IMR-90 (cell line): Measurements from ENCODE around the gene SLC22A25. TPM values are rescaled to one million over a fixed set of nuclear protein-coding genes. Genes with fewer than 3 reads are reported as not detected.

Experiments used
- ATAC-seq: fragments of 200-7000 bp; cut with Tn5 transposase; 2 replicates; pipeline ENCODE4 v1.9.1; 2020; ENCODE audit warnings: low read depth, mild to moderate bottlenecking, moderate library complexity
- BruUV-seq: library from RNA; stranded (reverse); fragments of 400-500 nt; replicated peaks from 2 replicates; lab custom pipeline; 2021; lab: Mats Ljungman, UMichigan
- CTCF ChIA-PET: fragments of 300-600 bp; formaldehyde crosslinking; extraction: SDS; loops from one replicate; lab custom pipeline; 2021; ENCODE audit warnings: antibody characterized with exemption; lab: Yijun Ruan, JAX
- POLR2A ChIA-PET: fragments of 300-600 bp; sonication (Branson Sonifier 250); formaldehyde crosslinking; loops from one replicate; lab custom pipeline; 2022; ENCODE audit warnings: antibody characterized with exemption; ENCODE audit not compliant: unreplicated experiment; lab: Charles Lee
- DNase-seq: peaks from one replicate; pipeline ENCODE4 v3.0.0; 2013
- H2AFZ ChIP-seq: replicated peaks from 2 replicates; pipeline ENCODE3; 2013; ENCODE audit warnings: low read length, mild to moderate bottlenecking; ENCODE audit not compliant: poor library complexity
- H2AK5ac ChIP-seq: 2 replicates; pipeline ENCODE4 v1.6.1; 2013; ENCODE audit warnings: low read depth, low read length, inconsistent platforms
- H2AK9ac ChIP-seq: replicated peaks from 2 replicates; pipeline ENCODE3; 2013; ENCODE audit warnings: mild to moderate bottlenecking, low read depth, low read length, moderate library complexity; ENCODE audit not compliant: poor library complexity
- H2BK120ac ChIP-seq: 2 replicates; pipeline ENCODE4 v1.6.1; 2013; ENCODE audit warnings: low read depth, low read length, inconsistent platforms
- H2BK15ac ChIP-seq: 3 replicates; pipeline ENCODE4 v1.6.1; 2013; ENCODE audit warnings: low read depth, low read length, inconsistent platforms
- H2BK20ac ChIP-seq: 2 replicates; pipeline ENCODE4 v1.6.1; 2013; ENCODE audit warnings: low read depth, mild to moderate bottlenecking, inconsistent platforms, low read length, moderate library complexity
- H2BK5ac ChIP-seq: 2 replicates; pipeline ENCODE4 v1.6.1; 2013; ENCODE audit warnings: mild to moderate bottlenecking, low read depth, low read length, inconsistent platforms; ENCODE audit not compliant: poor library complexity, severe bottlenecking
- H3K14ac ChIP-seq: replicated peaks from 2 replicates; pipeline ENCODE4 v1.6.1; 2013; ENCODE audit warnings: low read depth, low read length, inconsistent platforms
- H3K18ac ChIP-seq: 2 replicates; pipeline ENCODE4 v1.6.1; 2013; ENCODE audit warnings: low read depth, low read length, control low read depth
- H3K23ac ChIP-seq: 2 replicates; pipeline ENCODE4 v1.6.1; 2013; ENCODE audit warnings: low read depth, low read length, inconsistent platforms
- H3K27ac ChIP-seq: 2 replicates; pipeline ENCODE4 v1.5.1; 2013; ENCODE audit warnings: mild to moderate bottlenecking, control low read depth, low read length; ENCODE audit not compliant: insufficient read depth
- H3K27me3 ChIP-seq: 2 replicates; pipeline ENCODE4 v1.6.1; 2013; ENCODE audit warnings: low read length; ENCODE audit not compliant: control insufficient read depth, insufficient read depth
- H3K36me3 ChIP-seq: 2 replicates; pipeline ENCODE4 v1.6.1; 2013; ENCODE audit warnings: low read length, mixed read lengths; ENCODE audit not compliant: control insufficient read depth, insufficient read depth
- H3K4ac ChIP-seq: 2 replicates; pipeline ENCODE4 v1.6.1; 2013; ENCODE audit warnings: low read depth, low read length, inconsistent platforms
- H3K4me1 ChIP-seq: 2 replicates; pipeline ENCODE4 v1.6.1; 2013; ENCODE audit warnings: low read length, mixed read lengths; ENCODE audit not compliant: control insufficient read depth, insufficient read depth
- H3K4me2 ChIP-seq: 2 replicates; pipeline ENCODE4 v1.6.1; 2013; ENCODE audit warnings: low read depth, mild to moderate bottlenecking, control low read depth, low read length, moderate library complexity
- H3K4me3 ChIP-seq: 2 replicates; pipeline ENCODE4 v1.5.1; 2013; ENCODE audit warnings: low read depth, mild to moderate bottlenecking, control low read depth, low read length, moderate library complexity; ENCODE audit not compliant: insufficient read depth
- H3K56ac ChIP-seq: 2 replicates; pipeline ENCODE4 v1.6.1; 2013; ENCODE audit warnings: low read length, inconsistent platforms; ENCODE audit not compliant: insufficient read depth; ENCODE audit errors: extremely low read depth
- H3K79me1 ChIP-seq, 2 experiments: 2 replicates each; pipeline ENCODE4 v1.6.1; 2013; ENCODE audit warnings: low read length in 2 of 2, inconsistent platforms in 1 of 2, low read depth in 1 of 2
- H3K9ac ChIP-seq: 2 replicates; pipeline ENCODE4 v1.6.1; 2013; ENCODE audit warnings: low read depth, low read length, control low read depth
- H3K9me1 ChIP-seq: 2 replicates; pipeline ENCODE4 v1.6.1; 2013; ENCODE audit warnings: low read length, inconsistent platforms; ENCODE audit not compliant: insufficient read depth
- H3K9me3 ChIP-seq: 2 replicates; pipeline ENCODE4 v1.6.1; 2013; ENCODE audit warnings: low read length; ENCODE audit not compliant: control insufficient read depth, insufficient read depth
- H4K20me1 ChIP-seq: 2 replicates; pipeline ENCODE4 v1.6.1; 2013; ENCODE audit warnings: low read length, inconsistent platforms; ENCODE audit not compliant: insufficient read depth
- H4K5ac ChIP-seq: 2 replicates; pipeline ENCODE4 v1.6.1; 2013; ENCODE audit warnings: mild to moderate bottlenecking, low read depth, low read length, control low read depth
- H4K8ac ChIP-seq, 2 experiments: 2 replicates each; pipeline ENCODE4 v1.6.1; 2013; ENCODE audit warnings: low read depth in 2 of 2, low read length in 2 of 2, control low read depth in 1 of 2, inconsistent platforms in 1 of 2
- H4K91ac ChIP-seq: 2 replicates; pipeline ENCODE4 v1.6.1; 2013; ENCODE audit warnings: low read depth, low read length, inconsistent platforms; ENCODE audit not compliant: insufficient read depth
- CEBPB ChIP-seq: IDR thresholded peaks from 2 replicates; pipeline ENCODE4 v1.6.1; 2012; ENCODE audit warnings: low read depth, low read length, improper control_type of control experiment
- CHD1 ChIP-seq: IDR thresholded peaks from 2 replicates; pipeline ENCODE4 v1.6.1; 2012; ENCODE audit warnings: low read depth, low read length, improper control_type of control experiment
- MAFK ChIP-seq: IDR thresholded peaks from 2 replicates; pipeline ENCODE4 v1.6.1; 2012; ENCODE audit warnings: low read depth, low read length, improper control_type of control experiment
- MAZ ChIP-seq: IDR thresholded peaks from 2 replicates; pipeline ENCODE4 v1.6.1; 2012; ENCODE audit warnings: low read depth, mild to moderate bottlenecking, low read length, improper control_type of control experiment, moderate library complexity, borderline replicate concordance
- NFE2L2 ChIP-seq: fragments of 150-350 bp; IDR thresholded peaks from 2 replicates; pipeline ENCODE4 v1.6.1; 2016; ENCODE audit warnings: low read depth, mild to moderate bottlenecking, low read length
- RAD21 ChIP-seq: IDR thresholded peaks from 2 replicates; pipeline ENCODE4 v1.6.1; 2012; ENCODE audit warnings: low read length, improper control_type of control experiment
- RCOR1 ChIP-seq: IDR thresholded peaks from 2 replicates; pipeline ENCODE4 v1.6.1; 2012; ENCODE audit warnings: mild to moderate bottlenecking, low read length, improper control_type of control experiment; ENCODE audit not compliant: insufficient replicate concordance
- dilution Hi-C: fragments of 300-500 bp; cut with HindIII; formaldehyde crosslinking; loops from one replicate; pipeline ENCODE4 v1.14.3; 2018; ENCODE audit warnings: low sequenced_read_pairs; ENCODE audit not compliant: unreplicated experiment
- in situ Hi-C: fragments of 300-500 bp; cut with MboI; formaldehyde crosslinking; loops from 3 replicates; pipeline ENCODE4 v1.14.3; 2019; ENCODE audit warnings: low sequenced_read_pairs, inconsistent platforms, mixed read lengths
- intact Hi-C: fragments of 100-400 bp; cut with micrococcal nuclease; formaldehyde crosslinking; loops from 2 replicates; pipeline ENCODE4 v1.10.0; 2022
- polyA plus RNA-seq, 3 experiments: library from polyadenylated mRNA; depleted of rRNA; stranded (reverse); fragments of >200 nt; gene quantifications; 2 replicates each; pipeline ENCODE4 v1.2.3, GENCODE V29; 2012; ENCODE audit warnings: low replicate concordance in 1 of 3
- total RNA-seq: library from RNA; depleted of rRNA; stranded (reverse); fragments of >200 nt; gene quantifications from 2 replicates; pipeline ENCODE4 v1.2.3, GENCODE V29; 2012
- TF ChIP-seq, protein P1 (sequence below): fragments of 150-350 bp; IDR thresholded peaks from 2 replicates; pipeline ENCODE4 v1.6.1; 2017; ENCODE audit warnings: mild to moderate bottlenecking, antibody characterized with exemption, low read length, low read depth
- TF ChIP-seq, protein P2 (sequence below): conservative IDR thresholded peaks from 2 replicates; pipeline ENCODE4 v1.5.1; 2012; ENCODE audit warnings: mild to moderate bottlenecking, low read depth, low read length, improper control_type of control experiment

The SLC22A25 gene
- total and polyA plus RNA-seq, 2 of the 4 experiments (the other 2 are of a cell fraction): not detected

DNA sequence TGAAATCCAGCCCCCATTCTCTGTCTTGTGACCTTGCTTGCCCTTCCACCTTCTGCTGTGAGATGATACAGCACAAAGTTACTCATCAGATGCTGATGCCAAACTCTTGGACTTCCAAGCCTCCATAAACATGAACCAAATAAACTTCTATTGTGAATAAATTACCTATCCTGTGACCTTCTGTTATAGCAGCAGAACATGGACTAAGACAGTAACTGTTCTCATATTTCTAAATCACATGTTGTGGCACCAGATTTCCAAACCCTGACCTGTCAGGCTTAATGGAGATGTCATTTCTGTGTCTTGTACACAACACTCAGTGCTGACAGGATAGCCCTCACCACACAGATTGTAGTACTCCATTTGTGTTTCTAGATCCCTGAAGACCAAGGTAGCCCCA is 6.0 kb downstream of the SLC22A25 start:
- H4K8ac ChIP-seq: no peak overlapping the region
- no peak overlapping the region for H2AK5ac ChIP-seq
- no peak overlapping the region for H3K27ac ChIP-seq
- no TSS peak for BruUV-seq
- H4K20me1 ChIP-seq: no peaks in the 10 kb centered on the region
- POLR2A ChIA-PET: no interaction called here
- ATAC-seq (no peak), DNase-seq (no peak)
- no peak overlapping the region for H3K18ac ChIP-seq
- no peak overlapping the region for H3K23ac ChIP-seq
- H3K14ac ChIP-seq: no peak overlapping the region
- H3K9ac ChIP-seq: no peak overlapping the region
- H3K4me2 ChIP-seq: no peak overlapping the region
- in situ Hi-C loops (no loop called here), intact Hi-C loops (no loop called here), dilution Hi-C loops (no loop called here)
- H4K5ac ChIP-seq: no peak overlapping the region
- no peaks in the 10 kb centered on the region for H3K9me1 ChIP-seq
- no peaks in the 10 kb centered on the region for H3K79me1 ChIP-seq
- TF ChIP-seq, protein P1, sequence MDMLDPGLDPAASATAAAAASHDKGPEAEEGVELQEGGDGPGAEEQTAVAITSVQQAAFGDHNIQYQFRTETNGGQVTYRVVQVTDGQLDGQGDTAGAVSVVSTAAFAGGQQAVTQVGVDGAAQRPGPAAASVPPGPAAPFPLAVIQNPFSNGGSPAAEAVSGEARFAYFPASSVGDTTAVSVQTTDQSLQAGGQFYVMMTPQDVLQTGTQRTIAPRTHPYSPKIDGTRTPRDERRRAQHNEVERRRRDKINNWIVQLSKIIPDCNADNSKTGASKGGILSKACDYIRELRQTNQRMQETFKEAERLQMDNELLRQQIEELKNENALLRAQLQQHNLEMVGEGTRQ: no peak
- no peak for TF ChIP-seq MAZ
- TF ChIP-seq CEBPB: no peak
- TF ChIP-seq MAFK: no peak
- TF ChIP-seq RAD21: no peak
- no peak for TF ChIP-seq NFE2L2
- no peak for TF ChIP-seq RCOR1
- TF ChIP-seq CHD1: no peak
- TF ChIP-seq, protein P2, sequence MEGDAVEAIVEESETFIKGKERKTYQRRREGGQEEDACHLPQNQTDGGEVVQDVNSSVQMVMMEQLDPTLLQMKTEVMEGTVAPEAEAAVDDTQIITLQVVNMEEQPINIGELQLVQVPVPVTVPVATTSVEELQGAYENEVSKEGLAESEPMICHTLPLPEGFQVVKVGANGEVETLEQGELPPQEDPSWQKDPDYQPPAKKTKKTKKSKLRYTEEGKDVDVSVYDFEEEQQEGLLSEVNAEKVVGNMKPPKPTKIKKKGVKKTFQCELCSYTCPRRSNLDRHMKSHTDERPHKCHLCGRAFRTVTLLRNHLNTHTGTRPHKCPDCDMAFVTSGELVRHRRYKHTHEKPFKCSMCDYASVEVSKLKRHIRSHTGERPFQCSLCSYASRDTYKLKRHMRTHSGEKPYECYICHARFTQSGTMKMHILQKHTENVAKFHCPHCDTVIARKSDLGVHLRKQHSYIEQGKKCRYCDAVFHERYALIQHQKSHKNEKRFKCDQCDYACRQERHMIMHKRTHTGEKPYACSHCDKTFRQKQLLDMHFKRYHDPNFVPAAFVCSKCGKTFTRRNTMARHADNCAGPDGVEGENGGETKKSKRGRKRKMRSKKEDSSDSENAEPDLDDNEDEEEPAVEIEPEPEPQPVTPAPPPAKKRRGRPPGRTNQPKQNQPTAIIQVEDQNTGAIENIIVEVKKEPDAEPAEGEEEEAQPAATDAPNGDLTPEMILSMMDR: no peak
- no peak overlapping the region for H2BK120ac ChIP-seq
- H3K4ac ChIP-seq: no peak overlapping the region
- H2BK5ac ChIP-seq: no peak overlapping the region
- no peaks in the 10 kb centered on the region for H3K36me3 ChIP-seq
- no peak overlapping the region for H2BK15ac ChIP-seq
- H2AK9ac ChIP-seq: no peak overlapping the region
- H3K4me1 ChIP-seq: no peaks in the 10 kb centered on the region
- H2AFZ ChIP-seq: no peak overlapping the region
- H3K4me3 ChIP-seq: no peak overlapping the region
- no peaks in the 10 kb centered on the region for H3K27me3 ChIP-seq
- CTCF ChIA-PET: no interaction called here
- no peak overlapping the region for H2BK20ac ChIP-seq
- no peak overlapping the region for H4K91ac ChIP-seq
- no peaks in the 10 kb centered on the region for H3K9me3 ChIP-seq
- no peak overlapping the region for H3K56ac ChIP-seq
